GM21576 (cell line): ENCODE measurements around the gene CHST2.

Experiments
- ATAC-seq: cut with Tn5 transposase; IDR thresholded peaks from one replicate; pipeline ENCODE4 v1.9.1; 2021; ENCODE audit warnings: mild to moderate bottlenecking, moderate library complexity; ENCODE audit not compliant: unreplicated experiment

CHST2 gene

GRCh38 chr3:143165211-143165610 is 45.6 kb downstream of the CHST2 start:
- ATAC-seq, result peak; percentile 30

- peak; percentile 62 for ATAC-seq
Measured at GRCh38 chr3:143165612-143166285, 46.2 kb downstream of the CHST2 start.

- ATAC-seq, result no peak
Measured at GRCh38 chr3:143166376-143166775, 46.8 kb downstream of the CHST2 start.

- ATAC-seq, result no peak
Measured at GRCh38 chr3:143167969-143168854, 48.6 kb downstream of the CHST2 start.

GRCh38 chr3:143168855-143169192 is 49.3 kb downstream of the CHST2 start:
- ATAC-seq, result no peak

- ATAC-seq, result no peak
Measured at GRCh38 chr3:143170074-143170473, 50.5 kb downstream of the CHST2 start.

GRCh38 chr3:143170676-143171075 is 51.1 kb downstream of the CHST2 start:
- ATAC-seq, result no peak

GRCh38 chr3:143171141-143171980 is 51.8 kb downstream of the CHST2 start:
- ATAC-seq, result peak; percentile 83

- no peak for ATAC-seq
Measured at GRCh38 chr3:143172062-143172794, 52.7 kb downstream of the CHST2 start.

- ATAC-seq, result no peak
Measured at GRCh38 chr3:143172795-143173145, 53.2 kb downstream of the CHST2 start.

- no peak for ATAC-seq
Measured at GRCh38 chr3:143173242-143173641, 53.7 kb downstream of the CHST2 start.
